Lung (tissue), 12 donors: Measurements from ENCODE around the gene EIF4EBP2. TPM values are rescaled to one million over a fixed set of nuclear protein-coding genes. Genes with fewer than 3 reads are reported as not detected.

Source experiments
- ATAC-seq: fragments of 200-7000 bp; cut with Tn5 transposase; one replicate; pipeline ENCODE4 v1.9.1; 2020; ENCODE audit warnings: moderate number of reproducible peaks; ENCODE audit not compliant: insufficient read depth, low FRiP score
- DNase-seq, 3 donors: peaks; one replicate each; pipeline ENCODE4 v3.0.0-alpha.2; 2013 to 2017
- H3K27ac ChIP-seq, 2 donors: one replicate each; pipeline ENCODE4 v1.5.1; 2013; ENCODE audit warnings: mild to moderate bottlenecking in 2 of 2, moderate library complexity in 2 of 2, control low read depth in 1 of 2, inconsistent platforms in 1 of 2, low read depth in 1 of 2, low read length in 1 of 2
- H3K27me3 ChIP-seq, 3 donors: one replicate each; pipeline ENCODE4 v1.5.1; 2013; ENCODE audit warnings: low read length in 2 of 3; ENCODE audit not compliant: control insufficient read depth in 3 of 3, insufficient read depth in 3 of 3
- H3K36me3 ChIP-seq, 4 donors: one replicate each; pipeline ENCODE4 v1.5.1; 2013; ENCODE audit warnings: low read length in 4 of 4, mild to moderate bottlenecking in 1 of 4, moderate library complexity in 1 of 4; ENCODE audit not compliant: control insufficient read depth in 4 of 4, insufficient read depth in 4 of 4
- H3K4me1 ChIP-seq, 5 donors: one replicate each; pipeline ENCODE4 v1.5.1; 2013; ENCODE audit warnings: low read length in 5 of 5, mild to moderate bottlenecking in 2 of 5, moderate library complexity in 1 of 5; ENCODE audit not compliant: control insufficient read depth in 5 of 5, insufficient read depth in 5 of 5
- H3K4me3 ChIP-seq: one replicate; pipeline ENCODE4 v1.5.1; 2013; ENCODE audit warnings: mild to moderate bottlenecking, control low read depth, moderate library complexity
- H3K9ac ChIP-seq, 2 donors: one replicate each; pipeline ENCODE4 v1.5.1; 2013; ENCODE audit warnings: low read length in 2 of 2, control low read depth in 1 of 2; ENCODE audit not compliant: insufficient read depth in 1 of 2
- H3K9me3 ChIP-seq, 4 donors: one replicate each; pipeline ENCODE4 v1.5.1; 2013; ENCODE audit warnings: low read length in 3 of 4, mild to moderate bottlenecking in 1 of 4, moderate library complexity in 1 of 4; ENCODE audit not compliant: control insufficient read depth in 4 of 4, insufficient read depth in 3 of 4
- CTCF ChIP-seq: IDR thresholded peaks from 2 replicates; pipeline ENCODE4 v1.5.1; 2012; ENCODE audit warnings: mild to moderate bottlenecking; ENCODE audit errors: control extremely low read depth, extremely low read depth
- WGBS, 2 donors: extraction: QIAGEN DNeasy Blood & Tissue Kit; methylation state at CpG; one replicate each; pipeline ENCODE4 v1.1.7; 2013; 5-methylcytosine and 5-hydroxymethylcytosine counted together
- polyA plus RNA-seq, 2 donors: library from polyadenylated mRNA; stranded (reverse); fragments of 200-250 nt; gene quantifications; one replicate each; pipeline ENCODE4 v1.2.1, GENCODE V29; 2013
- total RNA-seq, 2 donors: library from RNA; depleted of rRNA in 1 of 2; stranded (reverse); fragments of >200 nt in 1 of 2; gene quantifications; one replicate each; pipeline ENCODE4 v1.2.1, GENCODE V29; 2014 to 2021
- donor health status: control.
- donor health status: control.
- donor health status: Bipolar disorder and iron deficiency.
- donor health status: healthy.
- donor health status: DM: yes; HTN: yes; CAD: no.

Gene EIF4EBP2
- total and polyA plus RNA-seq, 4 donors: 21.8 to 63.3 (median 41.3) TPM

- Histone ChIP-seq H3K9ac (no peak overlapping the region), H3K4me3 (no peak overlapping the region), H3K36me3 (no peaks in the 10 kb centered on the region), H3K9me3 (no peaks in the 10 kb centered on the region), H3K4me1 (peaks cover 0 to 26% (median 5%) of the 10 kb centered on the region in 5 donors), H3K27ac (no peak overlapping the region), H3K27me3 (peaks cover 0 to 49% (median 35%) of the 10 kb centered on the region in 3 donors)
- no peak for ATAC-seq
- no peak for DNase-seq
- 75 to 83% methylated on average over 6 of the region's 6 CpGs for WGBS, 2 donors
- no peak for TF ChIP-seq CTCF
Measured at GRCh38 chr10:70442332-70442988, 38.5 kb downstream of the EIF4EBP2 start.

- WGBS, 2 donors: 93 to 94% methylated on average over 4 of the region's 4 CpGs
- H3K4me3 ChIP-seq: no peak overlapping the region
- peak overlapping the region in 1 of 2 donors; percentile 9 for H3K9ac ChIP-seq
- H3K9me3 ChIP-seq: no peaks in the 10 kb centered on the region
- no peak for DNase-seq
- peaks cover 0 to 35% (median 23%) of the 10 kb centered on the region in 3 donors for H3K27me3 ChIP-seq
- H3K36me3 ChIP-seq: no peaks in the 10 kb centered on the region
- peaks cover 0 to 26% (median 5%) of the 10 kb centered on the region in 5 donors for H3K4me1 ChIP-seq
- no peak for TF ChIP-seq CTCF
- no peak overlapping the region for H3K27ac ChIP-seq
- ATAC-seq: no peak
Measured at GRCh38 chr10:70444744-70445143, 40.8 kb downstream of the EIF4EBP2 start.

GRCh38 chr10:70445718-70446657 is 42.0 kb downstream of the EIF4EBP2 start:
- no peak for ATAC-seq
- TF ChIP-seq CTCF: no peak
- H3K4me3 ChIP-seq: no peak overlapping the region
- peak; percentile 82 to 94 (median 90) for DNase-seq
- H3K9me3 ChIP-seq: no peaks in the 10 kb centered on the region
- WGBS, 2 donors: 70 to 77% methylated on average over 8 of the region's 8 CpGs
- H3K27ac ChIP-seq: no peak overlapping the region
- H3K9ac ChIP-seq: peak overlapping the region in 1 of 2 donors; percentile 53
- H3K4me1 ChIP-seq: peaks cover 0 to 15% (median 5%) of the 10 kb centered on the region in 5 donors
- peaks cover 0 to 24% (median 17%) of the 10 kb centered on the region in 3 donors for H3K27me3 ChIP-seq
- no peaks in the 10 kb centered on the region for H3K36me3 ChIP-seq
